Measurements from ENCODE around the gene NEURL2. TPM values are rescaled to one million over a fixed set of nuclear protein-coding genes. Genes with fewer than 3 reads are reported as not detected.

Gene NEURL2
- total and polyA plus RNA-seq, 3 experiments from 2014 or later, result 0.94 to 2.8 (median 2.7) TPM

Other genes starting within 250 kb of the NEURL2 start
- gene WFDC11, start 221.0 kb downstream of the NEURL2 start, total RNA-seq, result not detected
- not detected for gene WFDC11, start 221.0 kb downstream of the NEURL2 start, polyA plus RNA-seq
- gene WFDC13, start 189.2 kb downstream of the NEURL2 start, total RNA-seq, result not detected
- not detected for gene WFDC13, start 189.2 kb downstream of the NEURL2 start, polyA plus RNA-seq
- gene WFDC10B, start 186.2 kb downstream of the NEURL2 start, total RNA-seq, result not detected
- not detected for gene WFDC10B, start 186.2 kb downstream of the NEURL2 start, polyA plus RNA-seq
- gene SPINT4, start 168.9 kb downstream of the NEURL2 start, total RNA-seq, result not detected
- not detected for gene SPINT4, start 168.9 kb downstream of the NEURL2 start, polyA plus RNA-seq
- gene WFDC3, start 99.3 kb downstream of the NEURL2 start, total RNA-seq, result not detected
- not detected for gene WFDC3, start 99.3 kb downstream of the NEURL2 start, polyA plus RNA-seq
- gene DNTTIP1, start 99.3 kb downstream of the NEURL2 start, total RNA-seq, result 10 to 100 TPM; 33.4 to 37.1 TPM
- 26.8 TPM for gene DNTTIP1, start 99.3 kb downstream of the NEURL2 start, polyA plus RNA-seq
- gene UBE2C, start 78.6 kb downstream of the NEURL2 start, total RNA-seq, result 100 to 1,000 TPM; 124 to 130 TPM
- gene UBE2C, start 78.6 kb downstream of the NEURL2 start, polyA plus RNA-seq, result not detected
- gene TNNC2, start 63.9 kb downstream of the NEURL2 start, total RNA-seq, result not detected
- gene TNNC2, start 63.9 kb downstream of the NEURL2 start, polyA plus RNA-seq, result 0.36 TPM
- 1 to 10 TPM; 1.2 to 1.3 TPM for gene SNX21, start 57.4 kb downstream of the NEURL2 start, total RNA-seq
- 3.4 TPM for gene SNX21, start 57.4 kb downstream of the NEURL2 start, polyA plus RNA-seq
- gene ACOT8, start 33.8 kb downstream of the NEURL2 start, total RNA-seq, result 10 to 100 TPM; 27.1 to 27.3 TPM
- gene ACOT8, start 33.8 kb downstream of the NEURL2 start, polyA plus RNA-seq, result 41.0 TPM
- 1 to 10 TPM; 5.9 to 6.5 TPM for gene ZSWIM3, start 33.6 kb downstream of the NEURL2 start, total RNA-seq
- gene ZSWIM3, start 33.6 kb downstream of the NEURL2 start, polyA plus RNA-seq, result 2.0 TPM
- 10 to 100 TPM; 12.3 TPM for gene ZSWIM1, start 10.0 kb downstream of the NEURL2 start, total RNA-seq
- gene ZSWIM1, start 10.0 kb downstream of the NEURL2 start, polyA plus RNA-seq, result 2.1 TPM
- 1 to 10 TPM in 1 of 2 experiments, under 1 TPM in 1; 0.98 to 1.9 TPM for gene SPATA25, start 3.6 kb downstream of the NEURL2 start, total RNA-seq
- gene SPATA25, start 3.6 kb downstream of the NEURL2 start, polyA plus RNA-seq, result not detected
- 10 to 100 TPM; 81.1 to 82.1 TPM for gene CTSA, start 127 bp upstream of the NEURL2 start, total RNA-seq
- gene CTSA, start 127 bp upstream of the NEURL2 start, polyA plus RNA-seq, result 219 TPM
- gene PLTP, start 20.9 kb upstream of the NEURL2 start, total RNA-seq, result 1 to 10 TPM; 2.5 to 3.2 TPM
- gene PLTP, start 20.9 kb upstream of the NEURL2 start, polyA plus RNA-seq, result 0.45 TPM
- 10 to 100 TPM; 33.6 to 34.1 TPM for gene PCIF1, start 43.5 kb upstream of the NEURL2 start, total RNA-seq
- 88.0 TPM for gene PCIF1, start 43.5 kb upstream of the NEURL2 start, polyA plus RNA-seq
- 10 to 100 TPM; 37.5 to 38.3 TPM for gene ZNF335, start 81.0 kb upstream of the NEURL2 start, total RNA-seq
- gene ZNF335, start 81.0 kb upstream of the NEURL2 start, polyA plus RNA-seq, result 14.6 TPM
- gene MMP9, start 117.7 kb upstream of the NEURL2 start, total RNA-seq, result 1 to 10 TPM; 3.9 to 5.0 TPM
- not detected for gene MMP9, start 117.7 kb upstream of the NEURL2 start, polyA plus RNA-seq
- gene SLC12A5, start 138.0 kb upstream of the NEURL2 start, total RNA-seq, result not detected
- gene SLC12A5, start 138.0 kb upstream of the NEURL2 start, polyA plus RNA-seq, result not detected
- gene NCOA5, start 198.8 kb upstream of the NEURL2 start, total RNA-seq, result 10 to 100 TPM; 34.9 to 36.9 TPM
- 28.7 TPM for gene NCOA5, start 198.8 kb upstream of the NEURL2 start, polyA plus RNA-seq
- gene CD40, start 227.1 kb upstream of the NEURL2 start, total RNA-seq, result 1 to 10 TPM; 3.5 to 4.1 TPM
- gene CD40, start 227.1 kb upstream of the NEURL2 start, polyA plus RNA-seq, result 2.8 TPM

Data from CD8-positive, alpha-beta memory T cell (primary cell).